SK-N-SH (cell line): ENCODE data around the gene SLC1A3. TPM values are rescaled to one million over a fixed set of nuclear protein-coding genes. Genes with fewer than 3 reads are reported as not detected.

ENCODE experiments used
- CTCF ChIA-PET: fragments of 300-600, 350-600 bp; formaldehyde crosslinking; extraction: SDS; loops from one replicate; lab custom pipeline; 2021; lab: Yijun Ruan, JAX
- POLR2A ChIA-PET: fragments of 350-600 bp; sonication (Branson Sonifier 250); formaldehyde crosslinking; extraction: SDS; loops from one replicate; lab custom pipeline; 2020; ENCODE audit warnings: antibody characterized with exemption, inconsistent platforms; lab: Yijun Ruan, JAX
- DNase-seq: peaks from one replicate; pipeline ENCODE4 v3.0.0; 2012
- H2AFZ ChIP-seq: fragments of 200-600 bp; sonication (generic); 2 replicates; pipeline ENCODE4 v1.8.1; 2016; ENCODE audit warnings: antibody characterized with exemption, mild to moderate bottlenecking, low read depth
- H3F3A ChIP-seq: fragments of 200-600 bp; sonication (generic); replicated peaks from 2 replicates; pipeline ENCODE3; 2016; ENCODE audit warnings: antibody characterized with exemption, mild to moderate bottlenecking; ENCODE audit not compliant: insufficient read depth
- H3K27ac ChIP-seq, 2 experiments: fragments of 200-500 bp in 1 of 2; fragments of 200-600 bp in 1 of 2; sonication (Bioruptor generic) in 1 of 2; sonication (generic), shearing (Covaris generic) in 1 of 2; 2 replicates each; pipeline versions ENCODE4 v1.5.1 to v1.6.1; 2014 to 2016; ENCODE audit warnings: low read depth in 2 of 2, inconsistent platforms in 1 of 2, low read length in 1 of 2, mild to moderate bottlenecking in 1 of 2, mixed read lengths in 1 of 2
- H3K27me3 ChIP-seq: fragments of 200-600 bp; sonication (generic), shearing (Covaris generic); 2 replicates; pipeline ENCODE4 v1.6.1; 2016; ENCODE audit warnings: mixed run types; ENCODE audit not compliant: insufficient read depth
- H3K36me3 ChIP-seq, 2 experiments: fragments of 200-500 bp in 1 of 2; fragments of 200-600 bp in 1 of 2; sonication (Bioruptor generic) in 1 of 2; sonication (generic) in 1 of 2; replicated peaks in 1 of 2; 2 replicates each; pipeline versions ENCODE3 to v1.5.1; 2014 to 2016; ENCODE audit warnings: low read length in 1 of 2, mild to moderate bottlenecking in 1 of 2; ENCODE audit not compliant: insufficient read depth in 2 of 2, control insufficient read depth in 1 of 2
- H3K4me1 ChIP-seq, 2 experiments: fragments of 200-500 bp in 1 of 2; fragments of 200-600 bp in 1 of 2; sonication (Bioruptor generic) in 1 of 2; sonication (generic), shearing (Covaris generic) in 1 of 2; 2 replicates each; pipeline versions ENCODE4 v1.5.1 to v1.6.1; 2014 to 2016; ENCODE audit warnings: low read depth in 1 of 2, low read length in 1 of 2, mixed run types in 1 of 2; ENCODE audit not compliant: insufficient read depth in 2 of 2, control insufficient read depth in 1 of 2
- H3K4me2 ChIP-seq: fragments of 200-600 bp; sonication (generic), shearing (Covaris generic); 2 replicates; pipeline ENCODE4 v1.6.1; 2017; ENCODE audit warnings: mixed run types
- H3K4me3 ChIP-seq, 2 experiments: fragments of 200-500 bp in 1 of 2; fragments of 200-600 bp in 1 of 2; sonication (Bioruptor generic) in 1 of 2; sonication (generic), shearing (Covaris generic) in 1 of 2; 2 replicates each; pipeline versions ENCODE4 v1.5.1 to v1.8.1; 2014 to 2016; ENCODE audit warnings: low read depth in 2 of 2, inconsistent platforms in 1 of 2, low read length in 1 of 2, mild to moderate bottlenecking in 1 of 2, mixed read lengths in 1 of 2, moderate library complexity in 1 of 2
- H3K79me2 ChIP-seq: fragments of 200-600 bp; sonication (generic); 2 replicates; pipeline ENCODE4 v1.8.1; 2017; ENCODE audit warnings: mild to moderate bottlenecking; ENCODE audit not compliant: insufficient read depth
- H3K9ac ChIP-seq: fragments of 200-600 bp; sonication (generic); 2 replicates; pipeline ENCODE4 v1.6.1; 2017; ENCODE audit warnings: mixed run types
- H3K9me2 ChIP-seq: fragments of 200-600 bp; sonication (generic); 2 replicates; pipeline ENCODE4 v1.6.1; 2017; ENCODE audit warnings: mixed run types
- H3K9me3 ChIP-seq: fragments of 200-600 bp; sonication (generic); 2 replicates; pipeline ENCODE4 v1.6.1; 2017; ENCODE audit warnings: mixed run types, mild to moderate bottlenecking, moderate library complexity
- H4K20me1 ChIP-seq: fragments of 200-600 bp; sonication (generic); 2 replicates; pipeline ENCODE4 v1.6.1; 2017; ENCODE audit warnings: mild to moderate bottlenecking, mixed run types; ENCODE audit not compliant: insufficient read depth
- ELF1 ChIP-seq: IDR thresholded peaks from 2 replicates; pipeline ENCODE4 v1.4.0; 2012
- EP300 ChIP-seq, 2 experiments: IDR thresholded peaks; 2 replicates each; pipeline versions ENCODE4 v1.4.0 to v1.6.1; 2012; ENCODE audit warnings: borderline replicate concordance in 1 of 2, low read depth in 1 of 2, low read length in 1 of 2
- FOSL2 ChIP-seq: IDR thresholded peaks from 2 replicates; pipeline ENCODE4 v1.4.0; 2012; ENCODE audit warnings: low read depth, mild to moderate bottlenecking, moderate library complexity, borderline replicate concordance
- FOXJ3 ChIP-seq: sonication (generic); formaldehyde crosslinking; IDR thresholded peaks from 2 replicates; pipeline ENCODE4 v1.5.1; 2020; ENCODE audit warnings: mild to moderate bottlenecking, missing genetic modification reagents
- GATA2 ChIP-seq: sonication (generic); formaldehyde crosslinking; IDR thresholded peaks from 2 replicates; pipeline ENCODE4 v1.5.0; 2020; ENCODE audit warnings: mild to moderate bottlenecking, missing genetic modification reagents
- IRF3 ChIP-seq: fragments of 150-350 bp; IDR thresholded peaks from 2 replicates; pipeline ENCODE4 v1.6.1; 2016; ENCODE audit warnings: mild to moderate bottlenecking, low read depth, low read length
- MAX ChIP-seq: IDR thresholded peaks from 2 replicates; pipeline ENCODE4 v1.4.0; 2012; ENCODE audit warnings: low read depth
- MEF2A ChIP-seq: IDR thresholded peaks from 2 replicates; pipeline ENCODE4 v1.4.0; 2012; ENCODE audit warnings: low read depth, borderline replicate concordance
- PBX3 ChIP-seq: IDR thresholded peaks from 2 replicates; pipeline ENCODE4; 2012
- RFX5 ChIP-seq: IDR thresholded peaks from 2 replicates; pipeline ENCODE4 v1.6.1; 2012; ENCODE audit warnings: mild to moderate bottlenecking, improper control_type of control experiment, low read length
- RXRA ChIP-seq: IDR thresholded peaks from 2 replicates; pipeline ENCODE4 v1.4.0; 2012; ENCODE audit warnings: low read depth, mild to moderate bottlenecking, borderline replicate concordance
- SMC3 ChIP-seq: IDR thresholded peaks from 2 replicates; pipeline ENCODE4 v1.6.1; 2012; ENCODE audit warnings: low read depth, low read length, improper control_type of control experiment
- ZBTB33 ChIP-seq: IDR thresholded peaks from 2 replicates; pipeline ENCODE4 v1.4.0; 2012; ENCODE audit warnings: low read depth, borderline replicate concordance
- WGBS: methylation state at CpG from one replicate; pipeline ENCODE4 v1.1.6; 2017; ENCODE audit warnings: low lambda C conversion rate; 5-methylcytosine and 5-hydroxymethylcytosine counted together
- polyA plus RNA-seq, 3 experiments: library from polyadenylated mRNA; depleted of rRNA; stranded (reverse); fragments of >200 nt; gene quantifications; 2 replicates each; pipeline ENCODE4 v1.2.3, GENCODE V29; 2012

SLC1A3 gene
- polyA plus RNA-seq, 1 of the 3 experiments (the other 2 are of a cell fraction) = not detected

GRCh38 chr5:36614657-36615308 is 8.4 kb downstream of the SLC1A3 start:
- no peaks in the 10 kb centered on the region for H3F3A ChIP-seq
- H3K27ac ChIP-seq = no peak overlapping the region
- H3K9me2 ChIP-seq = no peaks in the 10 kb centered on the region
- TF ChIP-seq ZBTB33 = no peak
- no peak for TF ChIP-seq FOSL2
- no peak for TF ChIP-seq MEF2A
- no peak for TF ChIP-seq FOXJ3 (CRISPR knock-in tag)
- no peak for TF ChIP-seq RXRA
- TF ChIP-seq SMC3 = no peak
- TF ChIP-seq GATA2 (CRISPR knock-in tag) = no peak
- no peak for TF ChIP-seq IRF3
- TF ChIP-seq ELF1 = no peak
- TF ChIP-seq RFX5 = no peak
- TF ChIP-seq MAX = no peak
- no peak for TF ChIP-seq EP300 (IDR thresholded peaks at IDR 0.05; ENCODE audit: borderline replicate concordance in 1 of 2, low read depth in 1 of 2, low read length in 1 of 2)
- TF ChIP-seq PBX3 = no peak
- TF ChIP-seq, all 33 proteins: peak for 0
- POLR2A ChIA-PET = no interaction called here
- peaks cover 48% of the 10 kb centered on the region for H3K27me3 ChIP-seq
- no peak overlapping the region for H2AFZ ChIP-seq
- DNase-seq = no peak
- H3K4me1 ChIP-seq = no peaks in the 10 kb centered on the region; a peak in 1 of 4 replicates
- CTCF ChIA-PET = no interaction called here
- H3K9me3 ChIP-seq = no peaks in the 10 kb centered on the region
- 19% methylated on average over 4 of the region's 4 CpGs for WGBS
- H3K4me2 ChIP-seq = no peak overlapping the region
- H4K20me1 ChIP-seq = no peaks in the 10 kb centered on the region
- H3K9ac ChIP-seq = no peak overlapping the region
- no peaks in the 10 kb centered on the region for H3K36me3 ChIP-seq
- no peak overlapping the region for H3K4me3 ChIP-seq
- H3K79me2 ChIP-seq = no peaks in the 10 kb centered on the region
